Lung (tissue), 12 donors: ENCODE results near the gene CTAG1A. TPM values are rescaled to one million over a fixed set of nuclear protein-coding genes. Genes with fewer than 3 reads are reported as not detected.
A peak's percentile ranks its signal among the peaks of the same experiment; 100 is the strongest.

Experiments used
- ATAC-seq: fragments of 200-7000 bp; cut with Tn5 transposase; one replicate; pipeline ENCODE4 v1.9.1; 2020; ENCODE audit warnings: moderate number of reproducible peaks; ENCODE audit not compliant: insufficient read depth, low FRiP score
- DNase-seq, 3 donors: peaks; one replicate each; pipeline ENCODE4 v3.0.0-alpha.2; 2013 to 2017
- H3K27ac ChIP-seq, 2 donors: one replicate each; pipeline ENCODE4 v1.5.1; 2013; ENCODE audit warnings: mild to moderate bottlenecking in 2 of 2, moderate library complexity in 2 of 2, control low read depth in 1 of 2, inconsistent platforms in 1 of 2, low read depth in 1 of 2, low read length in 1 of 2
- H3K27me3 ChIP-seq, 3 donors: one replicate each; pipeline ENCODE4 v1.5.1; 2013; ENCODE audit warnings: low read length in 2 of 3; ENCODE audit not compliant: control insufficient read depth in 3 of 3, insufficient read depth in 3 of 3
- H3K36me3 ChIP-seq, 4 donors: one replicate each; pipeline ENCODE4 v1.5.1; 2013; ENCODE audit warnings: low read length in 4 of 4, mild to moderate bottlenecking in 1 of 4, moderate library complexity in 1 of 4; ENCODE audit not compliant: control insufficient read depth in 4 of 4, insufficient read depth in 4 of 4
- H3K4me1 ChIP-seq, 5 donors: one replicate each; pipeline ENCODE4 v1.5.1; 2013; ENCODE audit warnings: low read length in 5 of 5, mild to moderate bottlenecking in 2 of 5, moderate library complexity in 1 of 5; ENCODE audit not compliant: control insufficient read depth in 5 of 5, insufficient read depth in 5 of 5
- H3K4me3 ChIP-seq: one replicate; pipeline ENCODE4 v1.5.1; 2013; ENCODE audit warnings: mild to moderate bottlenecking, control low read depth, moderate library complexity
- H3K9ac ChIP-seq, 2 donors: one replicate each; pipeline ENCODE4 v1.5.1; 2013; ENCODE audit warnings: low read length in 2 of 2, control low read depth in 1 of 2; ENCODE audit not compliant: insufficient read depth in 1 of 2
- H3K9me3 ChIP-seq, 4 donors: one replicate each; pipeline ENCODE4 v1.5.1; 2013; ENCODE audit warnings: low read length in 3 of 4, mild to moderate bottlenecking in 1 of 4, moderate library complexity in 1 of 4; ENCODE audit not compliant: control insufficient read depth in 4 of 4, insufficient read depth in 3 of 4
- CTCF ChIP-seq: IDR thresholded peaks from 2 replicates; pipeline ENCODE4 v1.5.1; 2012; ENCODE audit warnings: mild to moderate bottlenecking; ENCODE audit errors: control extremely low read depth, extremely low read depth
- WGBS, 2 donors: extraction: QIAGEN DNeasy Blood & Tissue Kit; methylation state at CpG; one replicate each; pipeline ENCODE4 v1.1.7; 2013; 5-methylcytosine and 5-hydroxymethylcytosine counted together
- polyA plus RNA-seq, 2 donors: library from polyadenylated mRNA; stranded (reverse); fragments of 200-250 nt; gene quantifications; one replicate each; pipeline ENCODE4 v1.2.1, GENCODE V29; 2013
- total RNA-seq, 2 donors: library from RNA; depleted of rRNA in 1 of 2; stranded (reverse); fragments of >200 nt in 1 of 2; gene quantifications; one replicate each; pipeline ENCODE4 v1.2.1, GENCODE V29; 2014 to 2021
- donor health status: control.
- donor health status: control.
- donor health status: Bipolar disorder and iron deficiency.
- donor health status: healthy.
- donor health status: DM: yes; HTN: yes; CAD: no.

Gene CTAG1A
- total and polyA plus RNA-seq, 4 donors, result not detected

GRCh38 chrX:154542723-154543424 is 42.1 kb upstream of the CTAG1A start:
- H3K4me3 ChIP-seq, result no peak overlapping the region
- WGBS, 2 donors, result 25 to 54% methylated on average over 18 to 20 of the region's 20 CpGs

GRCh38 chrX:154545673-154546274 is 39.2 kb upstream of the CTAG1A start:
- peak overlapping the region in 1 of 2 donors; percentile 74 for H3K27ac ChIP-seq
- H3K4me1 ChIP-seq, result peaks cover 0 to 15% (median 4%) of the 10 kb centered on the region in 5 donors
- H3K9me3 ChIP-seq, result peaks cover 0 to 7% (median 0%) of the 10 kb centered on the region in 4 donors
- no peak overlapping the region for H3K9ac ChIP-seq
- no peak for ATAC-seq
- H3K36me3 ChIP-seq, result peaks cover 0 to 2% (median 0%) of the 10 kb centered on the region in 4 donors
- no peak for TF ChIP-seq CTCF
- H3K4me3 ChIP-seq, result peak overlapping the region; percentile 32
- H3K27me3 ChIP-seq, result no peaks in the 10 kb centered on the region
- WGBS, 2 donors, result 90 to 93% methylated on average over 15 to 17 of the region's 17 CpGs
- no peak for DNase-seq

More at GRCh38 chrX:154542723-154543424, 42.1 kb upstream of the CTAG1A start:
- Histone ChIP-seq H3K27ac (peak overlapping the region in 1 of 2 donors; percentile 89), H3K36me3 (peaks cover 0 to 2% (median 0%) of the 10 kb centered on the region in 4 donors), H3K9ac (no peak overlapping the region), H3K27me3 (no peaks in the 10 kb centered on the region), H3K9me3 (peaks cover 0 to 7% (median 0%) of the 10 kb centered on the region in 4 donors), H3K4me1 (peaks cover 0 to 9% (median 4%) of the 10 kb centered on the region in 5 donors)
- no peak for TF ChIP-seq CTCF
- DNase-seq (peak in 1 of 3 donors; percentile 9), ATAC-seq (no peak)

- ATAC-seq, result peak; percentile 78
- peak within 1 kb of the TSS; percentile 92 to 93 for H3K27ac ChIP-seq
- H3K9me3 ChIP-seq, result peaks cover 0 to 7% (median 0%) of the 10 kb centered on the region in 4 donors
- H3K4me3 ChIP-seq, result peak within 1 kb of the TSS; percentile 79
- WGBS, 2 donors, result 3 to 35% methylated on average over 28 to 92 of the region's 92 CpGs
- no peak for TF ChIP-seq CTCF
- peak; percentile 73 to 84 (median 74) for DNase-seq
- no peaks in the 10 kb centered on the region for H3K27me3 ChIP-seq
- H3K9ac ChIP-seq, result peak within 1 kb of the TSS in 1 of 2 donors; percentile 72
- H3K4me1 ChIP-seq, result peaks cover 0 to 15% (median 3%) of the 10 kb centered on the region in 5 donors
- peaks cover 0 to 2% (median 0%) of the 10 kb centered on the region in 4 donors for H3K36me3 ChIP-seq
Observed at GRCh38 chrX:154546354-154547244, 38.3 kb upstream of the CTAG1A start, which contains the start of gene G6PD. Gene G6PD (minus strand): TSS chrX:154546846. CDS start chrX:154546155, 691 bp downstream.
